Transverse colon (tissue), 4 donors: ENCODE measurements around the gene RPS6KA4. TPM values are rescaled to one million over a fixed set of nuclear protein-coding genes. Genes with fewer than 3 reads are reported as not detected.

Experiments
- DNase-seq: peaks from one replicate; pipeline ENCODE4 v3.0.0-alpha.2; 2019
- H3K27ac ChIP-seq, 4 donors: fragments of 200-600 bp; sonication (generic); 2 replicates each; pipeline ENCODE4 v1.5.1; 2016 to 2018; ENCODE audit warnings: inconsistent platforms in 4 of 4
- H3K27me3 ChIP-seq: fragments of 200-600 bp; sonication (generic); 2 replicates; pipeline ENCODE4 v1.5.1; 2017; ENCODE audit warnings: inconsistent platforms
- H3K36me3 ChIP-seq, 4 donors: fragments of 200-600 bp; sonication (generic); 2 replicates each; pipeline ENCODE4 v1.5.1; 2017 to 2019; ENCODE audit warnings: inconsistent platforms in 4 of 4
- H3K4me1 ChIP-seq, 4 donors: fragments of 200-600 bp; sonication (generic); 2 replicates each; pipeline ENCODE4 v1.5.1; 2017 to 2020; ENCODE audit warnings: inconsistent platforms in 4 of 4
- H3K4me3 ChIP-seq, 4 donors: fragments of 200-600 bp; sonication (generic); 1 replicate in 1 of 4; 2 replicates in 3 of 4; pipeline versions ENCODE4 v1.5.1 to v1.6.1; 2017 to 2019; ENCODE audit warnings: inconsistent platforms in 4 of 4
- H3K9me3 ChIP-seq, 2 donors: fragments of 200-600 bp; sonication (generic); 2 replicates each; pipeline ENCODE4 v1.5.1; 2017 to 2019; ENCODE audit warnings: inconsistent platforms in 2 of 2
- CTCF ChIP-seq, 5 experiments: fragments of 200-600 bp in 3 of 5; fragments of 450-650 bp in 2 of 5; sonication (generic) in 3 of 5; IDR thresholded peaks; 1 replicate in 2 of 5; 2 replicates in 3 of 5; pipeline ENCODE4 v1.5.1; 2016 to 2017; ENCODE audit warnings: antibody characterized with exemption in 5 of 5, inconsistent platforms in 3 of 5, mild to moderate bottlenecking in 2 of 5, moderate library complexity in 1 of 5
- EP300 ChIP-seq: sonication (generic); formaldehyde crosslinking; IDR thresholded peaks from one replicate; pipeline ENCODE4 v1.6.1; 2017; ENCODE audit warnings: antibody characterized with exemption, low read depth
- POLR2A ChIP-seq: fragments of 450-650 bp; IDR thresholded peaks from one replicate; pipeline ENCODE4 v1.6.1; 2016; ENCODE audit warnings: antibody characterized with exemption, mild to moderate bottlenecking, moderate library complexity
- POLR2AphosphoS5 ChIP-seq, 3 donors: sonication (generic); formaldehyde crosslinking; IDR thresholded peaks; one replicate each; pipeline ENCODE4 v1.6.1; 2016; ENCODE audit warnings: antibody characterized with exemption in 3 of 3
- WGBS, 2 donors: methylation state at CpG; one replicate each; pipeline ENCODE4 v1.1.5; 2018; ENCODE audit warnings: low coverage in 1 of 2; 5-methylcytosine and 5-hydroxymethylcytosine counted together
- in situ Hi-C, 4 donors: fragments of 200-750 bp; cut with MboI; loops; one replicate each; pipeline versions ENCODE4 v1.15.0 to v1.15.1; 2017; ENCODE audit warnings: low sequenced_read_pairs in 3 of 4, low pct_ligation_motif_present in 1 of 4, low pct_unique_long_range_greater_than_20kb in 1 of 4
- intact Hi-C: fragments of 100-400 bp; cut with DNase I; formaldehyde crosslinking; loops from one replicate; pipeline ENCODE4 v1.15.1; 2023; ENCODE audit warnings: low total_unique reads
- total RNA-seq, 4 donors: library from RNA; depleted of rRNA; stranded (reverse); fragments of >200 nt; gene quantifications; one replicate each; pipeline ENCODE4 v1.1.0, GENCODE V29; 2016

Gene RPS6KA4
- total RNA-seq, 4 donors from 2014 or later: 14.5 to 86.0 (median 34.5) TPM

GRCh38 chr11:64331569-64332371 lies 27.2 kb upstream of the RPS6KA4 start:
- peak overlapping the region; percentile 54 to 83 (median 58) for H3K27ac ChIP-seq

GRCh38 chr11:64333556-64333955 lies 25.4 kb upstream of the RPS6KA4 start:
- H3K36me3 ChIP-seq: no peaks in the 10 kb centered on the region
- TF ChIP-seq CTCF (IDR thresholded peaks at IDR 0.05) (no peak), EP300 (no peak), POLR2AphosphoS5 (IDR thresholded peaks at IDR 0.05) (no peak), POLR2A (no peak)
- peaks cover 10 to 51% (median 33%) of the 10 kb centered on the region in 4 donors for H3K4me1 ChIP-seq
- in situ Hi-C loops: no loop called here
- no peak overlapping the region for H3K4me3 ChIP-seq
- no peak overlapping the region for H3K27ac ChIP-seq
- intact Hi-C loops: no loop called here
- no peaks in the 10 kb centered on the region for H3K27me3 ChIP-seq
- no peaks in the 10 kb centered on the region for H3K9me3 ChIP-seq
- DNase-seq: no peak
- 33 to 88% methylated on average over 2 to 8 of the region's 8 CpGs for WGBS, 2 donors

More at GRCh38 chr11:64331569-64332371, 27.2 kb upstream of the RPS6KA4 start:
- H3K9me3 ChIP-seq: no peaks in the 10 kb centered on the region
- intact Hi-C loops (no loop called here), in situ Hi-C loops (no loop called here)
- H3K36me3 ChIP-seq: no peaks in the 10 kb centered on the region
- no peaks in the 10 kb centered on the region for H3K27me3 ChIP-seq
- no peak overlapping the region for H3K4me3 ChIP-seq
- DNase-seq: peak; percentile 92
- WGBS, 2 donors: 15% methylated on average over 18 of the region's 20 CpGs; no CpG with 5 or more reads in 1 of the 2 donors
- TF ChIP-seq CTCF (IDR thresholded peaks at IDR 0.05) (peak; percentile 41 to 86 (median 56)), EP300 (no peak), POLR2AphosphoS5 (IDR thresholded peaks at IDR 0.05) (peak in 1 of 3 donors; percentile 2)
- H3K4me1 ChIP-seq: peaks cover 10 to 56% (median 42%) of the 10 kb centered on the region in 4 donors

- Histone ChIP-seq H3K27me3 (no peaks in the 10 kb centered on the region), H3K36me3 (no peaks in the 10 kb centered on the region), H3K27ac (peak overlapping the region; percentile 14 to 55 (median 43)), H3K4me1 (peaks cover 10 to 38% (median 25%) of the 10 kb centered on the region in 4 donors), H3K4me3 (no peak overlapping the region), H3K9me3 (no peaks in the 10 kb centered on the region)
- 48 to 50% methylated on average over 6 to 13 of the region's 13 CpGs for WGBS, 2 donors
- intact Hi-C loops (no loop called here), in situ Hi-C loops (no loop called here)
- DNase-seq: peak; percentile 78
- no peak for TF ChIP-seq POLR2A
- TF ChIP-seq CTCF (IDR thresholded peaks at IDR 0.05): peak in 1 of 5 experiments; percentile 22
- peak in 2 of 3 donors; percentile 27 to 66 for TF ChIP-seq POLR2AphosphoS5 (IDR thresholded peaks at IDR 0.05)
Measured at GRCh38 chr11:64334764-64335735, 23.9 kb upstream of the RPS6KA4 start.
